Fibroblast of the conjunctiva (primary cell): ENCODE measurements around the gene PPT1.

Experiments
- DNase-seq: peaks from one replicate; pipeline ENCODE4 v3.0.0-alpha.2; 2010; ENCODE audit warnings: low read depth

PPT1 gene

DNA sequence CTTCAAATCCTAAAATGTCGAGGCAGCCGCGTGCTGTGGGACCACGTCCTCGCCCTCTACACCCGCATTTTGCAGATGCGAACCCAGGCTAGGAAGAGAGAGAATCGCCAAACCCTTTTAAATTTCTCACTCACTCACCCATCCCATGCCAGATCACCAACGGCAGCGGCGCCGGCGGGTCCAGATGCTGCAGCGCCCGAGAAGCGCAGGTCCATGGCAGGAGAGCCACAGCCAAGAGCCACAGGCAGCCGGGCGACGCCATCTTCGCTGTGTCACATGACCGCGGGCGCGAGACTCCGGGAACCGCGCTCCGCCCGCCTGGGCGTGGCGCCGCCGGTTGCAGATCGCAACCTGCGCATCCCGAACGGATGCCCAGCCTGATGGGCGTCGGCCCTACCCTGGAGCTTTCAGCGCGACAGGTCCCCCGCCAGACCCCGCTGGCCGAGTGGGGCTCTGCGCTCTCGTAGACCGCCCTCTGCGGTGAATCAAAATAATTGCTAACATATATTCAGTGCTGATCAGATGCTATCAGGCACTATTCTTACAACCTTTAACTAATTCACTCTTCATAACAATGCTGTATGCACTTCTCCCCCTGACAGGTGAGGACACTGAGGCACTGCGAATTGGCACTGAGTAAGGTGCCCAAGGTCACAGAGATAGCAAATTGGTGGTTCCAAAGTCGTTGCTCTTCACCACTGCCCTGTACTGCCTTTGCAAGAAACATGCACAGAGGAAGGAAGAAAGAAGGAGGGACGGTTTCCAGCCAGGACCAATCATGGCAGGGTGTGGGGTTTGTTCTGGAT is at the start of gene PPT1:
PPT1 (minus strand) TSS at position 276 of the 806 bp plus-strand sequence; CDS start at position 262, 14 bp downstream.
- peak; percentile 22 for DNase-seq

- peak; percentile 42 for DNase-seq
Measured at GRCh38 chr1:40143891-40144575, 47.0 kb upstream of the PPT1 start.

DNA sequence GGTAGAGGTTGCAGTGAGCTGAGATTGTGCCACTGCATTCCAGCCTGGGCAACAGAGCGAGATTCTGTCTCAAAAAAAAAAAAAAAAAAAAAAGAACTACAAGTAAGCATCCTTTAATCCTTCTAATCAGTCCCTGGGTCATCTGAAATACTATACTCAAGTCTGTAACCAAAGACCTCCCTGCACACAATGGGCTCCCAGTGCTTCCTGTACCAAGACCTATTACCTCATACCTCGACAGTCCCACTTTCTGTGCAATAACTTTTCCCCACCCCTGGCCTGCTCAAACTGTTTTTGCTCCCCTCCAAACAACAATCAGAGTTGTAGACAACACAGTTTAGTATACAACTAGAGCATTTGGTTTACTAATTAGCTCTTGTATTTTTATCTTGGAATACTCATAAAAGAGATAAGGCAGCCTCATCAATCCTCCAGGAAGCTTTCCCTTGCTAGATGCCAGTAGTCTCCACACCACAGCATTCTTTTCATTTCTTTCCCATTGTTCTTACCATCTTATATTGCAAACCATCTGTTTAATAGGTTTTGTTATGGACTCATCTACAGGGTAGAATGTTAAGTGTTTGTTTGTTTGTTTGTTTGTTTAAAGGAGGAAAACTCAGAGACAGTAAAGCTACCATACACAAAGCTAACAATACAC is 45.0 kb upstream of the PPT1 start:
- DNase-seq = no peak

GRCh38 chr1:40140211-40140973 is 43.3 kb upstream of the PPT1 start:
- DNase-seq = no peak

DNA sequence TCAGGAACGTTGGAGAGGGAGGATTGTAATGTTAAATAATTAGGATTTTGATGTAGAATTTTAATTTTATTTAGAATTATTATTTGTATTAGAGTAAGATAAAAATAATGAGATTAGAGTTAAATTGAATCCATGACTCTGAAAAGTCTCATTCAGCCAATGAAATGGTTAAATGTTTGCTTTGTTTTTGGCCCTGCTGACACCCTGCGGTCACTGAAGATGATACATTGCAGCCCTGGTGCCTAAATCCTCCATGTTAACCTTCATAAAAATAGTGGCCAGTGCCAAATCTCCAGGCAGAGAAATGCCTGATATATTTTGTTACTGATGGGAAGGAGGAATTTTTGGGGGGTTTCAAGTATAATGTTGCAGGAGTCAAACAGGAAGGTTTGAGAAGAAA is 36.8 kb upstream of the PPT1 start:
- no peak for DNase-seq

DNA sequence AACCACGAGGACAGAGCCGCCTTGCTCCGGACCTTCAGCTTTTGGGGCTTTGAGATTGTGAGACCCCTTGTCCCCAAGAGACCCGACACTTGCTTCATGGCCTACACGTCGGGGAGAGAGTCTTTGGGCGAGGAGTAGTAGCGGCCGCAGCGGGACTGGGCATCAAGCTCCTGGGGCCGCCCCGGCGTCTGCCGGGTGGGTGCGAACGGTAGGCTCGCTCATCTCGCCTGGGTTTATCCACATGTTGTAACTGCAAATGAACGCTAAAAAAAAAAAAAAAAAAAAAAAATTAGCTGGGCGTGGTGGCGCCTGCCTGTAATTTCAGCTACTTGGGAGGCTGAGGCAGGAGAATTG is 36.2 kb upstream of the PPT1 start:
- DNase-seq = no peak

GRCh38 chr1:40132383-40133311 is 35.6 kb upstream of the PPT1 start:
- no peak for DNase-seq

- no peak for DNase-seq
Measured at GRCh38 chr1:40130892-40131291, 33.8 kb upstream of the PPT1 start.

DNA sequence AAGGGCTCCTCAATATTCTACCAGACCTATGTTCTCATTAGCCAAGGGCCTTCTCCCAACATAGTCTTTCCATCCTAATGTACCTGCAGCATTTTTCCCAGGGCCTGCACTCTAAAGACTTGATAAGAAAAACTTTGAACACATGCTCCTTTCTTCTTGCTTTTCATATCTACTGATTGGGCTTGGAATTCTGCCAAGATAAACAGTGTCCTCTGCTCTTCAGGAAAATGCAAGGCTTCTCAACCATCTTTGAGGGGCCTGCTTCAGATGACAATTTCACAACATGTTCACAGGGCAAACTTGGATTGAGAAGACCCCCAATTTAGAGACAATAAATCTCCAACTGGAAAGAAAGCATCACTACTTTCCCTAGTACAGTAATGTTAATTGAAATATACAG is 25.8 kb upstream of the PPT1 start:
- no peak for DNase-seq

- DNase-seq = no peak
Measured at GRCh38 chr1:40120128-40120527, 23.1 kb upstream of the PPT1 start.

- DNase-seq = no peak
Measured at GRCh38 chr1:40114400-40114799, 17.3 kb upstream of the PPT1 start.

GRCh38 chr1:40110389-40110788 is 13.3 kb upstream of the PPT1 start:
- no peak for DNase-seq

DNA sequence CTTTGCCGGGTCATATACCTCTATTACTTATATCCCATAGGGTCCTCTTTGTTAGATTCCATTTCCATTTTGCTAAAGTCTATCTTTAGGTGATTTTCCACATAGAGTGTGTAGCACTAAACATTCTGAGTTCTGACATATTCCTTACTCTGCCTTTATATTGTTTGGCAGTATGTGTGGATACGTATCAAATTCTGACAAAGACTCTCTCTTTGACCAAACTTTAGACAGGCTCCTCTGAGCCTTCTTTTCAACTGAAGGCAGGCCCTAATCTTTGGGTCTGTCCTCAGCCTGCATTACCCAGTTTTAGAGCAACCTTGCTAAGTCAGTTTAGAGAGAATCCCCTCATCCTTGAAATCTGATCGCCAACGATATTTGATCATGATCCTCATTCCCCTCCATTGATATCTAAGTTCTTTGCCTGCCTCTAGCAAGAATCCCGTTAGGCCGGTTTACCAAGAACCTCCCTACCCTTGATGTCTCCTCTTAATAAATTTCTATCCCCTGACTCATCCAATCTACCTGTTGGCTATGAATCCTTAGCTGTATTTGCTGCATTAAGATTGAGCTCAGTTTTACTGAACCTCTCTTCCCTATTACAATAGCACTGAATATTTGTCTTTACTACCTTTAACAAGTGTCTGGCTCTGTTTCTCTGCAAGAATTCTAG is 10.4 kb upstream of the PPT1 start:
- no peak for DNase-seq

GRCh38 chr1:40105028-40105427 is 8.0 kb upstream of the PPT1 start:
- no peak for DNase-seq

DNA sequence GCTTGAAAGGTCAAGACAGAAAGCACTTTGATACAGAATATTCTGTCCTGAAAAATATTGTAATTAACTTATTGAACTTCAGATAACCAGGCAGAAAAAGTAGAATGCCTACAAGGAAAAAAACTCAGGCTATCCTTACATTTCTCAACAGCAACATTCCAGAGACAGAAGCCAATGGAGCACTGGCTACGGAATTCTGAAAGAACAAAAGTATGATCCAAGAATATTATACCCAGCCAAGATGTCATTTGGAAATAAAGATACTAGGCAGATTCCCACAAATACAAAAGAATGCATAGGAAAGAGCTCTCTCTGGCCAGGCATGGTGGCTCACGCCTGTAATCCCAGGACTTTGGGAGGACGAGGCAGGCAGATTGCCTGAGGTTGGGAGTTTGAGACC is 5.8 kb upstream of the PPT1 start:
- DNase-seq = no peak

- no peak for DNase-seq
Measured at GRCh38 chr1:40102038-40102437, 5.0 kb upstream of the PPT1 start.

GRCh38 chr1:40096646-40096976 is 441 bp downstream of the PPT1 start:
- DNase-seq = no peak

GRCh38 chr1:40095806-40096205 is 1.2 kb downstream of the PPT1 start:
- DNase-seq = no peak

DNA sequence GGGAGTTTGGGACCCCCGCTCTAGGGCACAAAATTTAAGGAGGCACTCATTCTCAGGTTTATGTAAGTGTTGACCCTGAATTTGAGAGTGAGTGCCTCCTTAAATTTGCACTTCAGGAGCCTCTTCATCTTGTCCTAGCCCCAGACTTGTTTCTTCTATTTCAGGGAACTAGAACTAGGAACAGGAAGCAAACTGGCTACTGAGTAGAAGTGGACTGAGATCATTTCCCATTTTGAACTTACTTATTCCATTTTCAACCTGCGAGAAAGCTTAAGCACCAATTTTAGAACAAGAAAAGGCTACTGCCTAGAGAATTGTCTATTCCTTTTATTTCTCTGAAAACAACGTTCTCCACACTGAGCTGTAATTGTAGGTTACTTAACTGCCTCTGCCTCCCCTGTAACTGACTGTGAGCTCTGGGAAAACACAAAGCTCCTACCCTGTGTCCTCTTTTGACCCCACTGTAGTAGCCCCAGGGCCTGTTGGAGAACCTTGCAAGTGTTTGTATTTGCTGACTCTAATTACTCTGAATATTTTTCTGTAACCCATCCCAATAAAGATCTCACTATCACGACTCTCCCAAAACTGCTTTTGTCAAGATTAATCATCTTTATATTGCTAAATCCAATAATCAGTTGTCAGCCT is 2.5 kb downstream of the PPT1 start:
- DNase-seq = no peak
